ENCODE data around the gene KLF13. TPM values are rescaled to one million over a fixed set of nuclear protein-coding genes. Genes with fewer than 3 reads are reported as not detected.

Gene KLF13
- polyA plus RNA-seq, 1 donor (not counting 4 experiments of a cell fraction or from before 2014, with no cell fraction given), result 66.7 TPM

GRCh38 chr15:31313223-31313622 is 13.4 kb upstream of the KLF13 start:
- Histone ChIP-seq H3K9ac (ENCODE audit: control insufficient read depth, extremely low read depth, insufficient read depth, low read length) (no peak overlapping the region), H3K4me3 (ENCODE audit: control insufficient read depth in 2 of 3, extremely low read depth in 1 of 3, insufficient read depth in 2 of 3, low read depth in 1 of 3, low read length in 3 of 3) (no peak overlapping the region), H4K20me1 (ENCODE audit: control insufficient read depth, extremely low read depth, insufficient read depth, low read length) (no peaks in the 10 kb centered on the region), H3K4me1 (ENCODE audit: control insufficient read depth, extremely low read depth, insufficient read depth, low read length) (no peaks in the 10 kb centered on the region), H3K79me2 (ENCODE audit: control insufficient read depth, insufficient read depth, low read length) (no peaks in the 10 kb centered on the region), H3K27ac (ENCODE audit: control insufficient read depth, insufficient read depth, low read length) (no peak overlapping the region), H3K9me3 (ENCODE audit: control insufficient read depth, low read depth, low read length) (no peaks in the 10 kb centered on the region), H3K4me2 (ENCODE audit: control insufficient read depth, extremely low read depth, insufficient read depth, low read depth, low read length) (no peak overlapping the region), H3K9me1 (ENCODE audit: control insufficient read depth, extremely low read depth, insufficient read depth, low read length) (no peaks in the 10 kb centered on the region), H3K36me3 (ENCODE audit: control insufficient read depth in 2 of 2, extremely low read depth in 1 of 2, insufficient read depth in 2 of 2, low read length in 2 of 2) (no peaks in the 10 kb centered on the region), H2AFZ (ENCODE audit: control insufficient read depth, low read length) (no peak overlapping the region), H3K27me3 (ENCODE audit: control insufficient read depth, extremely low read depth, insufficient read depth, low read length) (peaks cover 25% of the 10 kb centered on the region)
- no peak for TF ChIP-seq EZH2 (IDR thresholded peaks at IDR 0.05; ENCODE audit: low read length)
- no peak for TF ChIP-seq CTCF (optimal IDR thresholded peaks at IDR 0.05 in 1 of 3, IDR thresholded peaks at IDR 0.05 in 1 of 3, conservative IDR thresholded peaks at IDR 0.05 in 1 of 3; ENCODE audit: extremely low read depth in 1 of 3, insufficient read depth in 2 of 3, low read length in 3 of 3)
- no peak for FAIRE-seq
- no peak for DNase-seq (ENCODE audit: low read depth, low spot score)
- dilution Hi-C loops (cut with MboI; ENCODE audit: extremely low pct_ligation_motif_present, low sequenced_read_pairs), result no loop called here

- no peaks in the 10 kb centered on the region for H3K9me3 ChIP-seq (ENCODE audit: control insufficient read depth, low read depth, low read length)
- H3K36me3 ChIP-seq (ENCODE audit: control insufficient read depth in 2 of 2, extremely low read depth in 1 of 2, insufficient read depth in 2 of 2, low read length in 2 of 2), result no peaks in the 10 kb centered on the region
- no peaks in the 10 kb centered on the region for H3K9me1 ChIP-seq (ENCODE audit: control insufficient read depth, extremely low read depth, insufficient read depth, low read length)
- H2AFZ ChIP-seq (ENCODE audit: control insufficient read depth, low read length), result no peak overlapping the region
- dilution Hi-C loops (cut with MboI; ENCODE audit: extremely low pct_ligation_motif_present, low sequenced_read_pairs), result no loop called here
- H3K79me2 ChIP-seq (ENCODE audit: control insufficient read depth, insufficient read depth, low read length), result no peaks in the 10 kb centered on the region
- TF ChIP-seq EZH2 (IDR thresholded peaks at IDR 0.05; ENCODE audit: low read length) (no peak), CTCF (optimal IDR thresholded peaks at IDR 0.05 in 1 of 3, IDR thresholded peaks at IDR 0.05 in 1 of 3, conservative IDR thresholded peaks at IDR 0.05 in 1 of 3; ENCODE audit: extremely low read depth in 1 of 3, insufficient read depth in 2 of 3, low read length in 3 of 3) (no peak)
- DNase-seq (ENCODE audit: low read depth, low spot score) (no peak), FAIRE-seq (no peak)
- peaks cover 15% of the 10 kb centered on the region for H3K27me3 ChIP-seq (ENCODE audit: control insufficient read depth, extremely low read depth, insufficient read depth, low read length)
- no peaks in the 10 kb centered on the region for H4K20me1 ChIP-seq (ENCODE audit: control insufficient read depth, extremely low read depth, insufficient read depth, low read length)
- no peak overlapping the region for H3K27ac ChIP-seq (ENCODE audit: control insufficient read depth, insufficient read depth, low read length)
- no peak overlapping the region for H3K4me3 ChIP-seq (ENCODE audit: control insufficient read depth in 2 of 3, extremely low read depth in 1 of 3, insufficient read depth in 2 of 3, low read depth in 1 of 3, low read length in 3 of 3)
- no peak overlapping the region for H3K4me2 ChIP-seq (ENCODE audit: control insufficient read depth, extremely low read depth, insufficient read depth, low read depth, low read length)
- no peaks in the 10 kb centered on the region for H3K4me1 ChIP-seq (ENCODE audit: control insufficient read depth, extremely low read depth, insufficient read depth, low read length)
- no peak overlapping the region for H3K9ac ChIP-seq (ENCODE audit: control insufficient read depth, extremely low read depth, insufficient read depth, low read length)
Observed at GRCh38 chr15:31314380-31314779, 12.3 kb upstream of the KLF13 start.
